ENCODE data around the gene CAPN8.

The CAPN8 gene

DNA sequence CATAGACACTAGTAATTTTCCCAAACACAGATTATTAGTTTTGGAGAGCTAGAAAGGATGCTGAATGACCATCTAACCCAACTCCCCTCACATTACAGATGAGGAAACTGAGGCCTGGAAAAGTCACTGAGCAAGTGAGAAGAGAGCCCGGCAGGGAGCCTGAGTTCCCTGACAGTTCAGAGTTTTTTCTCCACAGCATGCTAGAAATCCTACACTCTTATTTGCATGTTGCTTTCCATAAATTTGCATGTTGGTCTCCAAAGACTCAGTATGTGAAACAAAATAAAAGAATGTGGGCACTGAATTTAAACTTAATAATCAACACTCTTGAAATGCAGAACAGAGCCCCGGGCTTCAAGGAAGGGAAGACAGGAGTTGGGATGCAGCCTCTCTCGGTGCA, 140.0 kb downstream of the CAPN8 start:
- TF ChIP-seq GATA3 (IDR thresholded peaks at IDR 0.05; ENCODE audit: low read depth, low read length) (no peak), GATA2 (IDR thresholded peaks at IDR 0.05; ENCODE audit: low read depth, low read length) (no peak)

DNA sequence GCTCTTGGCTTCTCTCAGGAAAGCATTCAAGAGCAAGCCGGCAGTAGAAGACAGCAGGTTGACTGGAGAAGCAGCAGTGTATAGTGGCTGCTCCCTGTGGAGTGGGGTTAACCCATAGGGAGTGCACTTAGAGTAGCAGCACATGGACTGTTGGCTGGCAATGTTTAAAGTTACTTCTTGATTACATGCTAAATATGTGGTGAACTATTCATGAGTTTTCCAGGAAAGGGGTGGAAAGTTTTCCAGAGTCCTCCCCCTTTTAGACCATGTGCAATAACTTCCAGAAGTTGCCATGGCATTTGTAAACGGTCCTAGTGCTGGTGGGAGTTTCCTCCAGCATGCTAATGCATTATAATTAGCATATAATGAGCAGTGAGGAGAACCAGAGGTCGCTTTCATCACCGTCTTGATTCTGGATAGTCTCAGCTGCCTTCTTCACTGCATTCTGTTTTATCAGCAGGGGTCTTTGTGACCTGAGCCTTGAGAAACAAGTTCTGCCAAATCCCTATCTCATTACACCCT, 140.5 kb downstream of the CAPN8 start:
- no peak for TF ChIP-seq GATA3 (IDR thresholded peaks at IDR 0.05; ENCODE audit: low read depth, low read length)
- TF ChIP-seq GATA2 (IDR thresholded peaks at IDR 0.05; ENCODE audit: low read depth, low read length) = no peak

DNA sequence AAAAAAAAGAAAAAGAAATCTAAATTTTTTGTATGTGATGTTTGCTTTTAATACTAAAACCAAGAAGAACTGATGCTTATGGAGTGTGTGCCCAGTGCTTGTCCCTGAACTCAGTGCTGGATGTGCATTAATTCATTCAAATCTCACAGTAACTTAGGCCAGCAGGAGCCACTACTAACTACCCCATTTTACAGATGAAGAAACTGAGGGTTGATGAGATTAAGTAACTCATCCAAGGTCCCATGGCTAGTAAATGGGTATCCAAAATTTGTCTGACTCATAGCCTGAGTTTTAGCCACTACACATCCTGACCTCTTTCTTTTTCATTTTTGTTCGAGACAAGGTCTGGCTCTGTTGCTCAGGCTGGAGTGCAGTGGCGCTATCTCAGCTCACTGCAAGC, 144.4 kb downstream of the CAPN8 start:
- TF ChIP-seq GATA3 (IDR thresholded peaks at IDR 0.05; ENCODE audit: low read depth, low read length) (no peak), GATA2 (IDR thresholded peaks at IDR 0.05; ENCODE audit: low read depth, low read length) (no peak)

DNA sequence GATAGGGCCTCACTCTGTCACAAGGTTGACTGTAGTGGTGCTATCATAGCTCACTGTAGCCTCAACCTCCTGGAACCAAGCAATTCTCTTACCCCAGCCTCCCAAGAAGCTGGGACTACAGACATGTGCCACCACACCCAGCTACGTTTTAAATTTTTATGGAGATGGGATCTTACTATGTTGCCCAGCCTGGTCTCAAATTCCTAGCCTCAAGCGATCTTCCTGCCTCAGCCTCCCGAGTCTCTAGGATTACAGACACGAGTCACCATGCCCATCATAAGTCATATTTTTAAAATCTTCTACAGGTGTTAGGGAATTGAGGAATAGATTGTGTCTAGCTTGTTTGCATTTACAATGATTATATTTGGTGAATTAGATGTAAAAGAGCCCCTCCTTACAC, 145.3 kb downstream of the CAPN8 start:
- no peak for TF ChIP-seq GATA3 (IDR thresholded peaks at IDR 0.05; ENCODE audit: low read depth, low read length)
- no peak for TF ChIP-seq GATA2 (IDR thresholded peaks at IDR 0.05; ENCODE audit: low read depth, low read length)

DNA sequence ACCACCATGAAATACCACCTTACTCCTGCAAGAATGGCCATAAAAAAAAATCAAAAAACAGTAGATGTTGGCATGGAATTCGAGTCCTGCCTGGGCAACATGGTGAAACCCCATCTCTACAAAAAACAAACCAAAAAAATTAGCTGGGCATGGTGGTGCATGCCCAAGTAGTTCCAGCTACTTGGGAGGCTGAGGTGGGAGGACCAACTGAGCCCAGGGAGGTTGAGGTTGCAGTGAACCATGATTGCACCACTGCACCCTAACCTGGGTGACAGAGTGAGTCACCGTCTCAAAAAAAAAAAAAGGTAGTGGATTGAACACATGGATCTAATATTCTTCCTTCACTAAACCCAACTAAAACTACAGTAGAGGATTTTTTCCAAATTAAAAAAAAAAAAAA, 146.4 kb downstream of the CAPN8 start:
- TF ChIP-seq GATA2 (IDR thresholded peaks at IDR 0.05; ENCODE audit: low read depth, low read length) = no peak
- no peak for TF ChIP-seq GATA3 (IDR thresholded peaks at IDR 0.05; ENCODE audit: low read depth, low read length)

DNA sequence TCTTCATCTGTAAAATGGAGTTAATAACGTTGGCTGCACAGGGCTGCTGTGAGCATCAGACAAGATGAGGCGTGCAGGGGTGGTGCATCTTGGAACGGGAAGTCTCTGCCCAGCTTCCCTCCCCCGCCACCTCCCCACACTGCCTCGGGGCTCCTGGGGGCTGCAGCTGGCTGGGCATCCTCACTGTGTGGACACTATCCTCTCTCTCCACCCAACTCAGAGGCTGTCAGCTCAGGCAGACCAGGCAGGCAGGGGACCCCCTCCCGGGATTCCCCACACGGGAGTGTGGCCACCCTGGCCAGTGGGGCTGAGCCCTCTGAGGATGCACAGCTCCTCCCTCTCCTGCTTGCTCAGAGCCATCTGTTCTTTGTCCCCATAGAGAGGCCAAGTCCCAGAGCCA, 149.6 kb downstream of the CAPN8 start:
- TF ChIP-seq GATA3 (IDR thresholded peaks at IDR 0.05; ENCODE audit: low read depth, low read length) (no peak), GATA2 (IDR thresholded peaks at IDR 0.05; ENCODE audit: low read depth, low read length) (no peak)

DNA sequence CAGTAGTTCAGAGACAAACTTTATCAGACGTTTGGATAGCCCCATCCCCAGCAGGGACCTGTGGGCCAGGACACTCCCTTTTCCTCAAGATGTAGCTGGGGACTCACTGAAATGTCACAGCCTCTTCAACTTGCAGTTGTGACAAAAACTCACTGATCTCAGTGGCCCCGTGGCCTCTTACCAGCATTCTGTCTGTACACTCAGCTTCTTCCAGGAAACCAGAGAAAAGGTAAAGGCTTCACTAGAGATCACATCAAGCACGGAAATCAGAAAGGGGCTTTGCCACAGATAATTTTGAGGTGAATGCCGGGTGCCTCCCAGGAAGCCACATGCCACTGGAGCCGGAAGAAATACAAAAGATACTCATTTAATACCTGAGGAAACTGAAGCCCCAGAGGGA, 150.1 kb downstream of the CAPN8 start:
- TF ChIP-seq GATA3 (IDR thresholded peaks at IDR 0.05; ENCODE audit: low read depth, low read length) (no peak), GATA2 (IDR thresholded peaks at IDR 0.05; ENCODE audit: low read depth, low read length) (no peak)

DNA sequence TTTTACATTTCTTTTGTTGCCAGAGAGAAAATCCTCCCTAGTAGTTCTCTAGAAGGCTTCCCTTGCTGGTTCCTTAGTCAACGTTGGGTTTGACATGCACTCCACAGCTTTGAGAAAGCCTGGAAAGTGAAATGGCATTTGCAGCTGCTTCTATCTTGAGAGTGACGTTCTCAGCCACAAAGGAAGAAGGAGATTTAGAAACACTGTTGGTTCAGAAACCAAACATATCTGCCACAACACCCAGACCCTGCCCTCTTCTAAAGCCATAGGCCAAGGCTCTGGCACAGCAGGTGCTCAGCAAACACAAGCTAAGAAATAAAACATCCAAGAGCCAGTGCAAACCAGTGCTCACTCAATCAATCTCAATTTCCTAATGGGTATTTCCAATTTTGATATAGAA, 150.9 kb downstream of the CAPN8 start:
- TF ChIP-seq GATA2 (IDR thresholded peaks at IDR 0.05; ENCODE audit: low read depth, low read length) (no peak), GATA3 (IDR thresholded peaks at IDR 0.05; ENCODE audit: low read depth, low read length) (no peak)

DNA sequence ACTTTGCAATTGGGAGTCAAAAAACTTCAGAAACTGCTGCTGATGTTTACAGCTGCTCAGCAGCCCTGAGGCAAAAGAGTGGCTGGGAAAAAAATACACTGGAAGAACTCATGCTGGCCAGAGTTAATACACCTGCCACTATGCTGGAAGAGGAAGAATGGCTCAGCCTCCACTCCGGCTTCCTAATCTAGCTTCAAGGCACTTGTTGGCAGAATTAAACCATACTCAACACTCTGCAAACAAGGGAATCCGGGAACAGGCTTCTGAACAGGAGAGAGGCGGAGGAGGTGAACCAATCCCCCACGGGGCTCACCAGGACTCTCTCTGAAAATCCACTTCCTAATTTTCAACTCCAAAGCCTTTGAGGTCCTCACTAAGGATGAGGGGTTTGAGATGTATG, 152.2 kb downstream of the CAPN8 start:
- TF ChIP-seq GATA2 (IDR thresholded peaks at IDR 0.05; ENCODE audit: low read depth, low read length) (no peak), GATA3 (IDR thresholded peaks at IDR 0.05; ENCODE audit: low read depth, low read length) (no peak)

DNA sequence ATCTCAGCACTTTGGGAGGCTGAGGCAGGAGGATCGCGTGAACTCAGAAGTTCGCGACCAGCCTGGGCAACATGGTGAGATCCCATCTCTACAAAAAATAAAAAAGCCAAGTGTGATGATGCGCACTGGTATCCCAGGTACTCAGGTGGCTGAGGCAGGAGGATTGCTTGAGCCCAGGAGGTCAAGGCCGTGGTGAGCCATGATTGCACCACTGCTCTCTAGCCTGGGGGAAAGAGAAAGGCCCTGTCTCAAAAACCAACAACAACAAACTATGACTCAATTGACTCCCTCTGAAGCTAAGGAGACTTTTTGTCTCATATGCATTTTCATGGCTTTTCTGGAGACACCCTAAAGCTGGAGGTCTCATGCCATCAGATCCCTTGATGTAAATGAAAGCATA, 153.4 kb downstream of the CAPN8 start:
- no peak for TF ChIP-seq GATA2 (IDR thresholded peaks at IDR 0.05; ENCODE audit: low read depth, low read length)
- no peak for TF ChIP-seq GATA3 (IDR thresholded peaks at IDR 0.05; ENCODE audit: low read depth, low read length)

DNA sequence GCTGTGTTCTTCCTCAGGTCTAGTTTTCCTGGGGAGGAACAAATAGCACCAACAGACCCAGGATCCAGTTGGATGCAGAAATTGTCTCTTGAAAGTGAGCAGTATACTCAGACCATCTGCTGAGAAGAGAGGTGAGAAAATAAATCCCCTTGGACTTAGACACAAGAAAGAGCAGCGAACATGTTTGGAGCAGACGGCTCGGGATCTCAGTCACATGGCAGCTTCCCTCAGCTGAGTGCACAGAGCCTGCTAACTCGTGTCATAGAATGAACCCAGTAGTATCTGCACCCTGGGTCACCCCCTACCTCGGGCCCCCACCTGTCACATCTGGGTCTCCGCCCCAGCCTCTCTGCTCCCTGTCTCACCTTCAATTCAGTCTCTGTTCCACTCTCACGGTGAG, 156.7 kb downstream of the CAPN8 start:
- TF ChIP-seq GATA3 (IDR thresholded peaks at IDR 0.05; ENCODE audit: low read depth, low read length) = no peak
- TF ChIP-seq GATA2 (IDR thresholded peaks at IDR 0.05; ENCODE audit: low read depth, low read length) = no peak

DNA sequence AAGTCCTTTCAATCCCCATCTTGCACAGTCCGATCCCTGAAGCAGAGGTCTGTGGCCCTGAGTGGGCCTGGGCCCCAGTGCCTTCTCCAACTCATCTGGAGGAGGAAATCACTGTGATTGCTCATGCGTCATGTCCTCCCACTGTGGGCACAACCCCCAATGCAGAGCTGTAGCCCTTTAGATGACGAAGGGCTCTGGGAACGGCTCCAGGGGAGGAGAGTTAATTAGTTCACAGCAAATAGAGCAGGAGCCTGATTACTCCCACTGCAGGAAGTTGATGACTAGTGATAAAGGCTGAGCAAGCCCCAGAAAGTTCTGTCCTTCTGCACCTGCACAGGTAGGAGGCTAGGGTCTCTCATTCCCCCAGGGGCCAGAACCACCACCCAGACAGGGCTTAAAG, 160.8 kb downstream of the CAPN8 start:
- TF ChIP-seq GATA2 (IDR thresholded peaks at IDR 0.05; ENCODE audit: low read depth, low read length) = no peak
- TF ChIP-seq GATA3 (IDR thresholded peaks at IDR 0.05; ENCODE audit: low read depth, low read length) = no peak

DNA sequence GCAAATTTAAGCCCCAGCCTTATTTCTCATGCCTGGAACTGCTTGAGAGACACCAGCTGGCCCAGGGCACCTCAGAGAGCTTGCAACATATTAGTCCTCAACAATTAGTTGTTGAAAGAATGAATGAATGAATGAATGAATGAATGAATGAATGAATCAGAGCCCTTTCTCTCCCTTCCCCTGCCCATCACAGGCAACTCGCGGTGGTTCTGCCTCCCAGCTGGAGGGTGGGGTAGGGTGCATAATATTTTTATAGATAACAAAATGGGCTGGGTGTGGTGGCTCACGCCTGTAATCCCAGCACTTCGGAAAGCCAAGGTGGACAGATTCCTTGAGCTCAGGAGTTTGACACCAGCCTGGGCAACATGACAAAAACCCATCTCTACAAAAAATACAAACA, 162.2 kb downstream of the CAPN8 start:
- TF ChIP-seq GATA2 (IDR thresholded peaks at IDR 0.05; ENCODE audit: low read depth, low read length) (no peak), GATA3 (IDR thresholded peaks at IDR 0.05; ENCODE audit: low read depth, low read length) (no peak)

DNA sequence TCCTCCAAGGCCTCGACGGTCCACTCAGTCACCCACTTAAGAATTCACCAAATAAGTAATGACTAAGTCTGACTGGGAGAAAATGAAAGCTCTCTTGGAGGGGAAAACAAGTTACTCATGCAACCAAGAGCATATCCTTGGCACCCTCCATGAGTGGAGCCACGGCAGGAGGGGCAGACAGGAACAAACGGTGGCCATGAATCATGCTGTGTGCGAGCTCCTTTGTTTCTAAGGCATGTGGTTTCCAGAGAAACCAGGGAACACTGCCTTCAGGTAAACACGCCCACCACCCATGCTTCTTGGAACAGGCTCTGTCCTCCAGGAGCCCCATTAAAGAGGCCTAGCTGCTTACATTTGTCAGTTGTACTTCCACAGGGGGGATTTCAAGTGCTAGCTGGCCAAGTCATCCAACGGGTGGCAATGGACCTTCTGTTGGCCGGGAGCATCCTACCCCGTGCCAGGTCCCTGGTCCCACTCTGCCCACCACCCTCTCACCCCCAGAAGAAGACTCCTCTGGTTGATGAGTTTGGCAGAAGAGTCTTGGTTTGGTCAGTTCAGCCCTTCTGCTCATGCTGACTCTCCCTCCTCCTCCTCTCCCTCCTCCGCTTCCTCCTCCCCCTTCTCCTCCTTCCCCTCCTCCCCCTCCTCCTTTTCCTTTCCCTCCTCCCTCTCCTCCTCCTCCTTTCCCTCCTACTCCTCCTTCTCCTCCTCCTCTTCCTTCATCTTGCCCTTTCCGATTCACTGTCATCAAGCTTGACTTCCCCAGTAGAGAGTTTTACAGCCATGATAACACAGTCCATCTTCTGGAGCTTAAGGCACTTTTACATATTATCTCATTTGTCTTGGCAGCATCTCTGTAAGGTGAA, 164.7 kb downstream of the CAPN8 start:
- TF ChIP-seq GATA2 (IDR thresholded peaks at IDR 0.05; ENCODE audit: low read depth, low read length) = no peak
- no peak for TF ChIP-seq GATA3 (IDR thresholded peaks at IDR 0.05; ENCODE audit: low read depth, low read length)

DNA sequence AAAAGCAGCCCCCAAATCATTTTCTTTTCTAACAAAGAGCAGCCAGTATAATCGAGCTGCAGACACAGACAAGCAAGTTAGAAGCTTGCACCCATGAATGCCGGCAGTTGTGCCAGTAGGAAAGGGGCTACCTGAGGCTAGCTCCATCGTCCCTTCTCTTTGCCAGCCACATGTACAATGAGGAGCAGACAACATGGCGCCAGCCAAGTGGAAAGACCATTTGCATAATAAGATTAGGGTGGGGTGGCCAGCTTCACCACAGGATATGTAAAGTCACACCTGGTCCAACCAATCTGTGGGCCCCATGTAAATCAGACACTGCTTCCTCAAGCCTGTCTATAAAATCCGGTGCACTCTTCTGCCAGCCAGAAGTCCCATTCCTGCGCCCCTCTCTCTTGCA, 168.6 kb downstream of the CAPN8 start:
- TF ChIP-seq GATA2 (IDR thresholded peaks at IDR 0.05; ENCODE audit: low read depth, low read length) (no peak), GATA3 (IDR thresholded peaks at IDR 0.05; ENCODE audit: low read depth, low read length) (no peak)
